ENCODE measurements around the gene SLC25A4. TPM values are rescaled to one million over a fixed set of nuclear protein-coding genes. Genes with fewer than 3 reads are reported as not detected.

The SLC25A4 gene
- total RNA-seq, 4 donors from 2014 or later: 360 to 914 (median 389) TPM

- no peak for TF ChIP-seq CTCF (IDR thresholded peaks at IDR 0.05 in 4 of 5, conservative IDR thresholded peaks at IDR 0.05 in 1 of 5)
- TF ChIP-seq POLR2A (IDR thresholded peaks at IDR 0.05): no peak
- Histone ChIP-seq H3K4me3 (no peak overlapping the region), H3K27ac (no peak overlapping the region), H3K4me1 (peaks cover 4 to 10% of the 10 kb centered on the region in 2 donors), H3K9me3 (no peaks in the 10 kb centered on the region), H3K36me3 (no peaks in the 10 kb centered on the region), H3K27me3 (no peaks in the 10 kb centered on the region)
- no peak for ATAC-seq
- in situ Hi-C loops (cut with MboI; ENCODE audit: low sequenced_read_pairs in 4 of 4) (no loop called here), intact Hi-C loops (cut with DNase I; ENCODE audit: low total_unique reads) (no loop called here)
- no peak for DNase-seq
Observed at GRCh38 chr4:185122681-185123345, 20.3 kb upstream of the SLC25A4 start.

- intact Hi-C loops (cut with DNase I; ENCODE audit: low total_unique reads): no loop called here
- peaks cover 5 to 14% of the 10 kb centered on the region in 2 donors for H3K4me1 ChIP-seq
- TF ChIP-seq CTCF (IDR thresholded peaks at IDR 0.05 in 4 of 5, conservative IDR thresholded peaks at IDR 0.05 in 1 of 5) (no peak), POLR2A (IDR thresholded peaks at IDR 0.05) (no peak)
- H3K36me3 ChIP-seq: no peaks in the 10 kb centered on the region
- ATAC-seq (no peak), DNase-seq (no peak)
- H3K9me3 ChIP-seq: no peaks in the 10 kb centered on the region
- H3K4me3 ChIP-seq: no peak overlapping the region
- no peak overlapping the region for H3K27ac ChIP-seq
- no peaks in the 10 kb centered on the region for H3K27me3 ChIP-seq
- in situ Hi-C loops (cut with MboI; ENCODE audit: low sequenced_read_pairs in 4 of 4): no loop called here
Observed at GRCh38 chr4:185124006-185124405, 19.1 kb upstream of the SLC25A4 start.

GRCh38 chr4:185127021-185127925 is 15.8 kb upstream of the SLC25A4 start:
- TF ChIP-seq POLR2A (IDR thresholded peaks at IDR 0.05): no peak
- TF ChIP-seq CTCF (IDR thresholded peaks at IDR 0.05 in 4 of 5, conservative IDR thresholded peaks at IDR 0.05 in 1 of 5): no peak
- H3K27me3 ChIP-seq: no peaks in the 10 kb centered on the region
- in situ Hi-C loops (cut with MboI; ENCODE audit: low sequenced_read_pairs in 4 of 4): loop anchor here in 1 of 4 donors (25.0 kb wide), 1 partner anchor 365 kb away; no protein-coding TSS in a partner anchor

GRCh38 chr4:185128272-185129119 is 14.6 kb upstream of the SLC25A4 start:
- peak; percentile 16 to 57 (median 37) for TF ChIP-seq CTCF (IDR thresholded peaks at IDR 0.05 in 4 of 5, conservative IDR thresholded peaks at IDR 0.05 in 1 of 5)
- peak; percentile 32 to 35 for TF ChIP-seq POLR2A (IDR thresholded peaks at IDR 0.05)
- ATAC-seq (peak; percentile 67 to 76), DNase-seq (no peak)
- Histone ChIP-seq H3K4me1 (peaks cover 3 to 10% of the 10 kb centered on the region in 2 donors), H3K4me3 (peak overlapping the region; percentile 81 to 92 (median 90)), H3K36me3 (no peaks in the 10 kb centered on the region), H3K27ac (peak overlapping the region; percentile 70 to 90 (median 82)), H3K27me3 (no peaks in the 10 kb centered on the region), H3K9me3 (no peaks in the 10 kb centered on the region)
- in situ Hi-C loops (cut with MboI; ENCODE audit: low sequenced_read_pairs in 4 of 4): loop anchor here in 1 of 4 donors (25.0 kb wide), 1 partner anchor 366 kb away; no protein-coding TSS in a partner anchor
- intact Hi-C loops (cut with DNase I; ENCODE audit: low total_unique reads): no loop called here

More at GRCh38 chr4:185127021-185127925, 15.8 kb upstream of the SLC25A4 start:
- H3K27ac ChIP-seq: peak overlapping the region; percentile 70 to 90 (median 82)
- peaks cover 3 to 10% of the 10 kb centered on the region in 2 donors for H3K4me1 ChIP-seq
- peak overlapping the region; percentile 81 to 92 (median 90) for H3K4me3 ChIP-seq
- no peaks in the 10 kb centered on the region for H3K36me3 ChIP-seq
- intact Hi-C loops (cut with DNase I; ENCODE audit: low total_unique reads): no loop called here
- ATAC-seq (peak; percentile 43 to 47), DNase-seq (no peak)
- no peaks in the 10 kb centered on the region for H3K9me3 ChIP-seq

Measured in gastrocnemius medialis (tissue), 4 donors.